Stomach smooth muscle (tissue), 2 donors: ENCODE data around the gene SH2D3A.
"Not testable (repeated sequence)": the region's sequence is repeated elsewhere in the genome, so short reads cannot be mapped to it uniquely, and the experiment has no call there.

Experiments
- H3K27ac ChIP-seq: one replicate; pipeline ENCODE4 v1.7.0; 2013; ENCODE audit warnings: mild to moderate bottlenecking, low read length, inconsistent platforms
- H3K27me3 ChIP-seq, 2 donors: one replicate each; pipeline ENCODE4 v1.7.0; 2013; ENCODE audit warnings: low read length in 2 of 2; ENCODE audit not compliant: insufficient read depth in 2 of 2, control insufficient read depth in 1 of 2
- H3K36me3 ChIP-seq, 2 donors: one replicate each; pipeline ENCODE4 v1.7.0; 2013; ENCODE audit warnings: low read length in 2 of 2; ENCODE audit not compliant: control insufficient read depth in 2 of 2, insufficient read depth in 2 of 2
- H3K4me1 ChIP-seq: one replicate; pipeline ENCODE4 v1.7.0; 2013; ENCODE audit warnings: low read length; ENCODE audit not compliant: control insufficient read depth, insufficient read depth
- H3K4me3 ChIP-seq, 2 donors: one replicate each; pipeline ENCODE4 v1.7.0; 2013; ENCODE audit warnings: low read length in 2 of 2
- H3K9ac ChIP-seq, 2 donors: one replicate each; pipeline ENCODE4 v1.7.0; 2013; ENCODE audit warnings: low read length in 2 of 2, mild to moderate bottlenecking in 1 of 2
- H3K9me3 ChIP-seq, 2 donors: one replicate each; pipeline ENCODE4 v1.7.0; 2013; ENCODE audit warnings: low read length in 2 of 2; ENCODE audit not compliant: control insufficient read depth in 2 of 2
- donor health status: healthy.
- donor health status: Pancreatic carcinoma.

SH2D3A gene

DNA sequence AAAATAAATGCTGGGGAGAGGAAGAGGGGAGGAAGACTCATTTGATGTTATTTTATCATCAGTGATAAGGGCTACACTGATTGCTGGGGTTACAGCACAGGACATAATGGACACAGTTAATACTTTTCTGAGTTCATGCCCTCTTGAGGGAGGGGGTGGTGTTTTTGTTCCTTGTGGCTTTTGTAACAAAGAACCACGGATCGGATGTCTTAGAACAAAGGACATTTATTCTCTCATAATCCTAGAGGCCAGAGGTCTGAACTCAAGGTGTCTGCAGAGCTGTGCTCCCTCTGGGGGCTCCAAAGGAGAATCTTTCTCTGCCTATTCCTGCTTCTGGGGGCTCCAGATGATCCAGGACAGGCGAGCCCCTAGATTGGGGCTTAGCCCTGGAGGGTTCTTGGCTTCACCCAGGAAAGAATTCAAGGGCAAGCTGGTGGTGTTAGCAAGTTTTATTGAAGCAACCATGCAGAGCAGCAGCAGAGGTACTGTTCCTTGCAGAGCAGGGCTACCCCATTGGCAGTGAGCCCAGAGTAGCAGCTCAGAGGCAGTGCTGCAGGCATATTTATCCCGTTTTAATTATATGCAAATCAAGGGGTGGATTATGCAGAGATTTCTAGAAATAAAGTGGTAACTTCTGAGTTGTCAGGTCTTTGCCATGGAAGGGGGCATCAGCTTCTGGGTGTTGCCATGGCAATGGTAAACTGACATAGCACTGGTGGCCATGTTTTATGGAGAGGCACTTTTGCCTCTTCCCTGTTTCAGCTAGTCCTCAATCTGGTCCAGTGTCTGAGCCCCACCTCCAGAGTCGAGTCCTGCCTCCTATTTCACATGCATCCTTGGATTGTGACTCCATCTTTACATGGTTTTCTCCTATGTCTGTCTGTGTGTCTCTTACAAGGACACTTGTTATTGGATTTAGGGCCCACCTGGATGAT, 23.2 kb upstream of the SH2D3A start:
- Histone ChIP-seq H3K27ac (no peak overlapping the region), H3K4me1 (no peaks in the 10 kb centered on the region), H3K36me3 (no peaks in the 10 kb centered on the region), H3K9ac (no peak overlapping the region), H3K4me3 (no peak overlapping the region), H3K27me3 (peaks cover 0 to 8% of the 10 kb centered on the region in 2 donors), H3K9me3 (peaks cover 4 to 10% of the 10 kb centered on the region in 2 donors)

DNA sequence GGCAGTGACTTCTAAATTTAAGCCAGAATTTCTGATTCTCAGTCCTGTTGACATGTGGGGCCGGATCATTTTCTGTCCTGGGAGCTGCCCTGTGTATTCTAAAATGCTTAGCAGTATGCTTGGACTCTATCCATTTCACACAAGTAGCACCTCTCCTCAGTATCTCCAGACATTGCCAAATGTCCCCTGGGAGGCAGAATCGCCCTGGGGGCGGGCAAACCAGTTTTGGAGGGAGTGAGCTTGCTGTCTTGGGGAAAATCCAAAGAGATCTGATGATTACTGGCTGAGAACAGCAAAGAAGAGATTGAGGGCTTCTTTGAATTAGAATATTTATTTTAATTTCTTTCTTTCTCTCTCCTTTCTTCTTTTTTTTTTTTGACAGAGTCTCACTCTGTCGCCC, 21.7 kb upstream of the SH2D3A start:
- Histone ChIP-seq H3K9me3 (no peaks in the 10 kb centered on the region), H3K9ac (no peak overlapping the region), H3K4me3 (no peak overlapping the region), H3K27ac (no peak overlapping the region), H3K36me3 (no peaks in the 10 kb centered on the region), H3K27me3 (peaks cover 0 to 11% of the 10 kb centered on the region in 2 donors), H3K4me1 (no peaks in the 10 kb centered on the region)

DNA sequence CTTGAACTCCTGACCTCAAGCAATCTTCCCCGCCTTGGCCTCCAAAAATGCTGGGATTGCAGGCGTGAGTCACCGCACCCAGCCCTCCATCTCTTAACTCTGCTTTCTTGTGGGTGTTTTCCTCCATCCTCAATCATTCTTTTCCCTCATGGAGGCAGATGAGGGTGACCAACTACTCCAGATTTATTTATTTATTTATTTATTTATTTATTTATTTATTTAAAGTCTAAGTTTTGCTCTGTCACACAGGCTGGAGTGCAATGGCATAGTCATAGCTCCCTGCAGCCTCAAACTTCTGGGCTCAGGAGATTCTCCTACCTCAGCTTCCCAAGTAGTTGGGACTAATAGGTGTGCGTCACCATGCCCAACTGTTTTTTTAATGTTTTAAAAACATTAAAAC, 20.2 kb upstream of the SH2D3A start:
- no peak overlapping the region for H3K4me3 ChIP-seq
- H3K9me3 ChIP-seq, result no peaks in the 10 kb centered on the region
- H3K27ac ChIP-seq, result no peak overlapping the region

DNA sequence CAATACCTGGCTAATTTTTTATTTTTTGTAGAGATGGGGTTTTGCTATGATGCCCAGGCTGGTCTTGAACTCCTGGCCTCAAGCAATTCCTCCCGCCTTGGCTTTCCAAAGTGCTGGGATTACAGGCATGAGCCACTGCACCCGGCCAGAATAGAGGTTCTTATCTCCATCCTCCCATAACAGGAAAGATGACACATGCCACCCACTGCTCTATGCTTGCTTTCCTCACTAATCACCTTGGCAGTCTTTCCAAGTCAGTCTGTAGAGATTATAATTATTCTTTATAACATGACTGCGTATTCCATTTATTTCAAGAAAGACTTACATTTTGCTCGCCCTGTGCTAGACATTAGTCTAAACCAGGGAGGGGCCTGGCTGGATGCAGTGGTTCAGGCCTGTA, 12.0 kb upstream of the SH2D3A start:
- Histone ChIP-seq H3K4me1 (peaks cover 2% of the 10 kb centered on the region), H3K36me3 (no peaks in the 10 kb centered on the region), H3K9ac (no peak overlapping the region), H3K9me3 (no peaks in the 10 kb centered on the region), H3K4me3 (no peak overlapping the region), H3K27ac (no peak overlapping the region), H3K27me3 (peaks cover 0 to 2% of the 10 kb centered on the region in 2 donors)

More for the DNA sequence above, 20.2 kb upstream of the SH2D3A start:
- Histone ChIP-seq H3K9ac (no peak overlapping the region), H3K36me3 (no peaks in the 10 kb centered on the region), H3K27me3 (peaks cover 0 to 9% of the 10 kb centered on the region in 2 donors), H3K4me1 (no peaks in the 10 kb centered on the region)

DNA sequence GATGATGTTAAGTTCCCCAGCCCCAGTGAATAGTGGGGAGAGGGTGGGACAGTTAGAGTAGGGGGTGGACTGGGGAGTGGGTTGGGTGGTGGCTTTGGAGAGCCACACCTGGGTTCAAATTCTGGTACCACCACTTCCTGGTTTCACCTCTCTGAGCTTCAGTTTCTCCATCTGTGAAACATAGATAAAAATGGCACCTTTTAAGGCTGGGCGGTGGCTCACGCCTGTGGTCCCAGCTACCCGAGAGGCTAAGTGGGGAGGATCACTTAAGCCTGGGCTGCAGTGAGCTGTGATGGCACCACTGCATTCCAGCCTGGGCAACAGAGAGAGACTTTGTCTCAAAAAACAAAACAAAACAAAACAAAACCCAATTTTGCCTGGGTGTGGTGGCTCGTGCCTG, 11.2 kb upstream of the SH2D3A start:
- Histone ChIP-seq H3K4me1 (peaks cover 3% of the 10 kb centered on the region), H3K27me3 (peaks cover 0 to 2% of the 10 kb centered on the region in 2 donors), H3K36me3 (no peaks in the 10 kb centered on the region), H3K4me3 (no peak overlapping the region), H3K9ac (no peak overlapping the region), H3K27ac (no peak overlapping the region), H3K9me3 (no peaks in the 10 kb centered on the region)

DNA sequence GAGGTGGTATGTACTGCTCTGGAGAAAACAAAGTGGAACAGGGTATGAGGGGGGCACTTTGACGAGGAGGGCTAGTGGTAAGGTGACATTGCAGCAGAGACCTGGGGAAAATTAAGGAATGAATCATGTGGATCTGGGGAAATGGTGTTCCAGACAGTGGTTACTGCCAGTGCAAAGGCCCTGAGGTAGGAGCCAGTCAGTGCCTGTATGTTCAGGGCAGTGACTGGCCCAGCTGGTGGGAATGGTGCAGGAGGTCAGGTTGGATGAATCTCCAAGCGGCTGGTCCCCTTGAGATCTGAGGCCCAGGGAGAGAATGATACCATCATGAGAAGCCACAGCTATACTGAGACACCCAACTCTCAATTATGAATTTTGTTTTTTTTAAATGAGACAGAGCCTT, 10.2 kb upstream of the SH2D3A start:
- Histone ChIP-seq H3K9me3 (no peaks in the 10 kb centered on the region), H3K4me1 (peaks cover 5% of the 10 kb centered on the region), H3K27ac (no peak overlapping the region), H3K27me3 (peaks cover 0 to 2% of the 10 kb centered on the region in 2 donors), H3K9ac (no peak overlapping the region), H3K36me3 (no peaks in the 10 kb centered on the region), H3K4me3 (no peak overlapping the region)

DNA sequence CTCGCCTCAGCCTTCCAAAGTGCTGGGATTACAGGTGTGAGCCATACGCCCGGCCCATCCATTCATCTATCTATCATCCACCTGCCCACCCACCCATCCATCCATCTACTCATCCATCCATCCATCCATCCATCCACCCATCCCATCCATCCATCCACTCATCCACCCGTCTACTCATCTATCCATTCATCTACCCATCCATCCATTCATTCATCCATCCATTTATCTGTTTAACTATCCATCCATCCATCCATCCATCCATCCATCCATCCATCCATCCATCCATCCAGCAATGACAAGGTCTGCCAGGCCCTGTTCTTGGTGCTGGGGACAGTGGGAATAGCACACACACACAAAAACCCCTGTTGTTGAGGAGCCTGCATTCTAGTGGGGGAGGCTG, 9.8 kb upstream of the SH2D3A start:
- H3K36me3 ChIP-seq, result no peaks in the 10 kb centered on the region
- no peak overlapping the region for H3K9ac ChIP-seq
- H3K27ac ChIP-seq, result no peak overlapping the region
- no peak overlapping the region for H3K4me3 ChIP-seq
- H3K9me3 ChIP-seq, result peaks cover 0 to under 1% of the 10 kb centered on the region in 2 donors
- peaks cover 0 to 2% of the 10 kb centered on the region in 2 donors for H3K27me3 ChIP-seq
- H3K4me1 ChIP-seq, result peaks cover 5% of the 10 kb centered on the region

DNA sequence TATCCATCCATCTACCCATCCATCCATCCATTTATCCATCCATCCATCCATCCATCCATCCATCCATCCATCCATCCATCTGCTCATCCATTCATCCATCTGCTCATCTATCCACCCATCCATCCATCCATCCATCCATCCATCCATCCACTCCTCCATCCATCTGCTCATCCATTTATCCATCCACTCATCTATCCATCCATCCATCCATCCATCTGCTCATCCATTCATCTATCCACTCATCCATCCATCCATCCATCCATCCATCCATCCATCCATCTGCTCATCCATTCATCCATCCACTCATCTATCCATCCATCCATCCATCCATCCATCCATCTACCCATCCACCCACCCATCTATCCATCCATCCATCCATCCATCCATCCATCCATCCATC, 8.8 kb upstream of the SH2D3A start:
- not testable (repeated sequence) for H3K36me3 ChIP-seq, H3K9ac ChIP-seq, H3K9me3 ChIP-seq, H3K4me3 ChIP-seq, H3K4me1 ChIP-seq, H3K27ac ChIP-seq, H3K27me3 ChIP-seq

DNA sequence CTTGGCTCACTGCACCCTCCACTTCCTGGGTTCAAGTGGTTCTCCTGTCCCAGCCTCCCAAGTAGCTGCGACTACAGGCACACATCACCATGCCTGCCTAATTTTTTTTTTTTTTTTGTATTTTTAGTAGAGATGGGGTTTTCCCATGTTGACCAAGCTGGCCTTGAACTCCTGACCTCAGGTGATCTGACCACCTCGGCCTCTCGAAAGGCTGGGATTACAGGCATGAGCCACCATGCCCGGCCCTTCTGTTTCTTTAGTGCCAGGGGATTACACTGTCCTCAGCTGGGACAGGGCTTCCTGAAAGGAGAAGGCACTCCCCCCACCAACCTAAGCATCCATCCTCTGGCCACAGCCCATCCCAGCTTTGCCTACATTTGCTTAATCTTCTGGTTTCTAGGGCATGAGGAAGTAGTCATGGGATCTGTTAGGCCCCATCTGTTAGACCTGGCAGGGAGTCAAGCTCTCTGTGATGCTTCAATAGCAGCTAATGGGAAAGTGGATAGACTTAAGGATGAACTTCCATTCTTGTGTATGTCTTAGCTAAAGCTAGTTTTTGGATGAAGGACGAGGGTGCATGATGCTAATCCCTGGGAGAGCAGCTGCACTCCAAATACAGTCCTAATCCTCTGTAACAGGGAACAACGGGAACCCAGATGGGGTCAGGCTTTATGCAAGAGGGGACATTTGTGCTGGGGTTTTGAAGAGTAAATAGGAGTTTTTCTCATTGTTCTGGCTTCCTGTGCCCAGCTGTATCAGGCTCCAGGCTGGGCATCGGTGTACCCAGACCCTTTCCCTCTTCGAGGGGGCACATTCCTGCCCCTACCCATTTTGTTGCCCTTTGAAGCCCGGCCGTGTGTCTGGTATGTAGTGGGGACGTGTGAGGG, 7.8 kb upstream of the SH2D3A start:
- peaks cover 0 to 3% of the 10 kb centered on the region in 2 donors for H3K9me3 ChIP-seq
- H3K9ac ChIP-seq, result no peak overlapping the region
- no peak overlapping the region for H3K27ac ChIP-seq
- peaks cover 5% of the 10 kb centered on the region for H3K4me1 ChIP-seq
- H3K27me3 ChIP-seq, result peaks cover 0 to 2% of the 10 kb centered on the region in 2 donors
- H3K4me3 ChIP-seq, result no peak overlapping the region
- H3K36me3 ChIP-seq, result no peaks in the 10 kb centered on the region

DNA sequence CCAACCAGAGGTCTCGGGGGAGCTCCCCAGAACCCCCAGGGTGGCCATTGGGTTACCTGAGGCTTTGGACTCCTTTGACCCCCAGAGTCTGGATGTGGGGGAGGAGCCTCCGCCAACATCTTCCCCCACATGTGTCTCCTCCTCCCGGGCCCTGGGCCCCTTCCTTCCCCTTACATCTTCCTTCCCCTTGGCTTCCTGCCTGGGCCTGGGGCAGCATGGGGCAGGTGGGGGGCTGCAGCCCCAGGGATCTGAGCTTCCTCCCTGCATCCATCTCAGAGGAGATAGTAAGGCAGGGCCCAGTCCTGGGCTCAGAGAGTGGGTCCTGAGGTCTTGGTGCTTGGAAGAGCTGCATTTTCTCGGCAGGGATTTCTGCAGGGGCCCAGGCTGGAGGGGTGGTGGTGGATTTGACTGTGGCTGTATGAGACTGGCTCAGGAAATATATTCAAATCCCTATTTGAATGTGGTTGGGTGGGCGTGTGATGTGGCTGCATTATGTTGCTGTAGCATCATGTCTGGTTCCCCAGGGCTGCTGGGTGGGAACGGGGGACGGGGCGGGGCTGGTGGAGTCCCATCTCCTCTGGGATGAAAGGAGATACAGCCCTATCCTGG, 6.2 kb upstream of the SH2D3A start:
- peaks cover 5% of the 10 kb centered on the region for H3K4me1 ChIP-seq
- no peak overlapping the region for H3K27ac ChIP-seq
- H3K27me3 ChIP-seq, result peaks cover 0 to 5% of the 10 kb centered on the region in 2 donors
- no peaks in the 10 kb centered on the region for H3K36me3 ChIP-seq
- peak overlapping the region in 1 of 2 donors; percentile 44 for H3K4me3 ChIP-seq
- peaks cover 0 to 3% of the 10 kb centered on the region in 2 donors for H3K9me3 ChIP-seq
- H3K9ac ChIP-seq, result no peak overlapping the region
